Stimulated activated CD4-positive, alpha-beta T cell treated with anti-CD3 and anti-CD28 coated beads, Interleukin-1b, Interleukin-23, amount 100 ng/mL, for 48 hours (primary cell): Measurements from ENCODE around the gene AP2M1.
"Not testable (repeated sequence)": the region's sequence is repeated elsewhere in the genome, so short reads cannot be mapped to it uniquely, and the experiment has no call there.

ENCODE experiments used
- DNase-seq: peaks from one replicate; pipeline ENCODE4 v3.0.0-alpha.2; 2020

Gene AP2M1

GRCh38 chr3:184158404-184158803 lies 16.3 kb upstream of the AP2M1 start:
- DNase-seq, result no peak

- no peak for DNase-seq
These were observed 14.2 kb upstream of the AP2M1 start for GRCh38 chr3:184160456-184160855.

- DNase-seq, result not testable (repeated sequence)
These were observed 12.0 kb upstream of the AP2M1 start for GRCh38 chr3:184162571-184163070.

GRCh38 chr3:184164648-184165330 lies 9.9 kb upstream of the AP2M1 start:
- no peak for DNase-seq

- DNase-seq, result no peak
These were observed 9.1 kb upstream of the AP2M1 start for GRCh38 chr3:184165543-184165942.

- DNase-seq, result no peak
These were observed 8.0 kb upstream of the AP2M1 start for GRCh38 chr3:184166671-184167070.

GRCh38 chr3:184167786-184168185 lies 6.9 kb upstream of the AP2M1 start:
- no peak for DNase-seq

GRCh38 chr3:184168363-184169120 lies 6.1 kb upstream of the AP2M1 start:
- no peak for DNase-seq

- no peak for DNase-seq
These were observed 4.5 kb upstream of the AP2M1 start for GRCh38 chr3:184169896-184170875.

- DNase-seq, result no peak
These were observed 3.1 kb upstream of the AP2M1 start for GRCh38 chr3:184171562-184171961.

GRCh38 chr3:184172681-184173373 lies 1.8 kb upstream of the AP2M1 start:
- DNase-seq, result no peak

GRCh38 chr3:184173374-184173722 lies 1.3 kb upstream of the AP2M1 start:
- DNase-seq, result no peak

- DNase-seq, result no peak
These were observed 390 bp upstream of the AP2M1 start for GRCh38 chr3:184174284-184174645.

- no peak for DNase-seq
These were observed 851 bp downstream of the AP2M1 start for GRCh38 chr3:184175506-184175905.

- DNase-seq, result no peak
These were observed 1.3 kb downstream of the AP2M1 start for GRCh38 chr3:184175981-184176376.

GRCh38 chr3:184176377-184177330 lies 2.0 kb downstream of the AP2M1 start:
- DNase-seq, result no peak

- no peak for DNase-seq
These were observed 2.7 kb downstream of the AP2M1 start for GRCh38 chr3:184177331-184177731.

- no peak for DNase-seq
These were observed 3.2 kb downstream of the AP2M1 start for GRCh38 chr3:184177767-184178306.

GRCh38 chr3:184178521-184179138 lies 4.0 kb downstream of the AP2M1 start:
- no peak for DNase-seq

- DNase-seq, result no peak
These were observed 5.5 kb downstream of the AP2M1 start for GRCh38 chr3:184180165-184180564.

GRCh38 chr3:184181596-184181995 lies 6.9 kb downstream of the AP2M1 start:
- DNase-seq, result no peak
